ENCODE measurements around the gene IL17RC.

- TF ChIP-seq EZH2 (IDR thresholded peaks at IDR 0.05) = no peak
- no peak for TF ChIP-seq CTCF (IDR thresholded peaks at IDR 0.05)
Observed at GRCh38 chr3:9917820-9918219, 922 bp downstream of the IL17RC start.
